ENCODE data around the gene IL17REL.

Gene IL17REL

GRCh38 chr22:50058061-50058905 lies 45.7 kb upstream of the IL17REL start, which contains the start of gene TTLL8:
Gene TTLL8 (minus strand): TSS chr22:50058298.
- Histone ChIP-seq H3K4me3 (replicated peaks; ENCODE audit: insufficient read depth, low read length) (no peak within 1 kb of the TSS), H3K27ac (replicated peaks) (no peak within 1 kb of the TSS), H3K27me3 (ENCODE audit: insufficient read depth, poor library complexity, severe bottlenecking) (peaks cover 2% of the 10 kb centered on the region)
- no peak for DNase-seq (ENCODE audit: low read depth in 1 of 2, low spot score in 1 of 2)
- TF ChIP-seq REST (IDR thresholded peaks at IDR 0.05; ENCODE audit: insufficient replicate concordance, low read depth) (no peak), POLR2AphosphoS5 (IDR thresholded peaks at IDR 0.05; ENCODE audit: low read depth) (no peak), SPI1 (IDR thresholded peaks at IDR 0.05; ENCODE audit: borderline replicate concordance, low read depth) (no peak), CTCF (IDR thresholded peaks at IDR 0.05; ENCODE audit: insufficient read depth, low read length) (no peak), GABPA (IDR thresholded peaks at IDR 0.05; ENCODE audit: low read depth) (no peak)

GRCh38 chr22:50057278-50058060 lies 44.9 kb upstream of the IL17REL start:
- TF ChIP-seq SPI1 (IDR thresholded peaks at IDR 0.05; ENCODE audit: borderline replicate concordance, low read depth) (no peak), CTCF (IDR thresholded peaks at IDR 0.05; ENCODE audit: insufficient read depth, low read length) (no peak), GABPA (IDR thresholded peaks at IDR 0.05; ENCODE audit: low read depth) (no peak), POLR2AphosphoS5 (IDR thresholded peaks at IDR 0.05; ENCODE audit: low read depth) (no peak), REST (IDR thresholded peaks at IDR 0.05; ENCODE audit: insufficient replicate concordance, low read depth) (no peak)
- Histone ChIP-seq H3K27me3 (ENCODE audit: insufficient read depth, poor library complexity, severe bottlenecking) (peaks cover 2% of the 10 kb centered on the region), H3K27ac (replicated peaks) (no peak overlapping the region), H3K4me3 (replicated peaks; ENCODE audit: insufficient read depth, low read length) (no peak overlapping the region)
- no peak for DNase-seq (ENCODE audit: low read depth in 1 of 2, low spot score in 1 of 2)

GRCh38 chr22:50056214-50056972 lies 43.8 kb upstream of the IL17REL start:
- TF ChIP-seq SPI1 (IDR thresholded peaks at IDR 0.05; ENCODE audit: borderline replicate concordance, low read depth) (no peak), REST (IDR thresholded peaks at IDR 0.05; ENCODE audit: insufficient replicate concordance, low read depth) (no peak), POLR2AphosphoS5 (IDR thresholded peaks at IDR 0.05; ENCODE audit: low read depth) (no peak), GABPA (IDR thresholded peaks at IDR 0.05; ENCODE audit: low read depth) (no peak), CTCF (IDR thresholded peaks at IDR 0.05; ENCODE audit: insufficient read depth, low read length) (no peak)
- no peak for DNase-seq (ENCODE audit: low read depth in 1 of 2, low spot score in 1 of 2)
- peaks cover 2% of the 10 kb centered on the region for H3K27me3 ChIP-seq (ENCODE audit: insufficient read depth, poor library complexity, severe bottlenecking)

More at GRCh38 chr22:50056214-50056972, 43.8 kb upstream of the IL17REL start:
- Histone ChIP-seq H3K27ac (replicated peaks) (no peak overlapping the region), H3K4me3 (replicated peaks; ENCODE audit: insufficient read depth, low read length) (no peak overlapping the region)

Data from HL-60 (cell line).